G401.6 (cell line): ENCODE measurements around the gene INSC.

Experiments
- FAIRE-seq: peaks from 2 replicates; lab custom pipeline; 2012; peaks lifted over from hg19 to GRCh38; lab: Jason Lieb, UNC

INSC gene

GRCh38 chr11:15189641-15190365, 75.1 kb downstream of the INSC start:
- FAIRE-seq: no peak

GRCh38 chr11:15190611-15191010, 75.9 kb downstream of the INSC start:
- no peak for FAIRE-seq

- FAIRE-seq: no peak
Measured at GRCh38 chr11:15192005-15192556, 77.4 kb downstream of the INSC start.

GRCh38 chr11:15194671-15195415, 80.1 kb downstream of the INSC start:
- FAIRE-seq: no peak

- FAIRE-seq: no peak
Measured at GRCh38 chr11:15195454-15196200, 80.9 kb downstream of the INSC start.

- FAIRE-seq: no peak
Measured at GRCh38 chr11:15196704-15197103, 82.0 kb downstream of the INSC start.

- no peak for FAIRE-seq
Measured at GRCh38 chr11:15197696-15198095, 83.0 kb downstream of the INSC start.

- FAIRE-seq: no peak
Measured at GRCh38 chr11:15198284-15198683, 83.6 kb downstream of the INSC start.

- no peak for FAIRE-seq
Measured at GRCh38 chr11:15199693-15200092, 85.0 kb downstream of the INSC start.

- no peak for FAIRE-seq
Measured at GRCh38 chr11:15200696-15201095, 86.0 kb downstream of the INSC start.

- no peak for FAIRE-seq
Measured at GRCh38 chr11:15201586-15201985, 86.9 kb downstream of the INSC start.

- no peak for FAIRE-seq
Measured at GRCh38 chr11:15202626-15203025, 87.9 kb downstream of the INSC start.

- no peak for FAIRE-seq
Measured at GRCh38 chr11:15204711-15205110, 90.0 kb downstream of the INSC start.

- FAIRE-seq: no peak
Measured at GRCh38 chr11:15206791-15207190, 92.1 kb downstream of the INSC start.

- FAIRE-seq: no peak
Measured at GRCh38 chr11:15208378-15209222, 93.9 kb downstream of the INSC start.

GRCh38 chr11:15212876-15213275, 98.2 kb downstream of the INSC start:
- FAIRE-seq: no peak

- no peak for FAIRE-seq
Measured at GRCh38 chr11:15213471-15214231, 98.9 kb downstream of the INSC start.

GRCh38 chr11:15215005-15215404, 100.3 kb downstream of the INSC start:
- FAIRE-seq: no peak

GRCh38 chr11:15216678-15217077, 102.0 kb downstream of the INSC start:
- FAIRE-seq: no peak

GRCh38 chr11:15217416-15217815, 102.7 kb downstream of the INSC start:
- FAIRE-seq: no peak

GRCh38 chr11:15222777-15223176, 108.1 kb downstream of the INSC start:
- no peak for FAIRE-seq
